ENCODE results near the gene HNRNPM. TPM values are rescaled to one million over a fixed set of nuclear protein-coding genes. Genes with fewer than 3 reads are reported as not detected.

HNRNPM gene
- polyA plus RNA-seq, 4 donors, result 272 to 481 (median 407) TPM

- no peak for DNase-seq (ENCODE audit: low read depth in 4 of 4, low spot score in 3 of 4)
Measured at GRCh38 chr19:8484331-8484894, 39.6 kb downstream of the HNRNPM start.

- DNase-seq (ENCODE audit: low read depth in 4 of 4, low spot score in 3 of 4), result no peak
Measured at GRCh38 chr19:8485561-8486371, 41.0 kb downstream of the HNRNPM start.

GRCh38 chr19:8486661-8487136 is 41.9 kb downstream of the HNRNPM start:
- no peak for DNase-seq (ENCODE audit: low read depth in 4 of 4, low spot score in 3 of 4)

GRCh38 chr19:8487137-8487851 is 42.5 kb downstream of the HNRNPM start:
- DNase-seq (ENCODE audit: low read depth in 4 of 4, low spot score in 3 of 4), result no peak

- DNase-seq (ENCODE audit: low read depth in 4 of 4, low spot score in 3 of 4), result no peak
Measured at GRCh38 chr19:8488365-8488764, 43.6 kb downstream of the HNRNPM start.

GRCh38 chr19:8489561-8490394 is 45.0 kb downstream of the HNRNPM start:
- DNase-seq (ENCODE audit: low read depth in 4 of 4, low spot score in 3 of 4), result no peak

- DNase-seq (ENCODE audit: low read depth in 4 of 4, low spot score in 3 of 4), result no peak
Measured at GRCh38 chr19:8490395-8490760, 45.6 kb downstream of the HNRNPM start.

GRCh38 chr19:8490873-8491272 is 46.1 kb downstream of the HNRNPM start:
- no peak for DNase-seq (ENCODE audit: low read depth in 4 of 4, low spot score in 3 of 4)

- DNase-seq (ENCODE audit: low read depth in 4 of 4, low spot score in 3 of 4), result no peak
Measured at GRCh38 chr19:8491574-8491973, 46.8 kb downstream of the HNRNPM start.

- no peak for DNase-seq (ENCODE audit: low read depth in 4 of 4, low spot score in 3 of 4)
Measured at GRCh38 chr19:8494158-8494557, 49.4 kb downstream of the HNRNPM start.

GRCh38 chr19:8498295-8498694 is 53.5 kb downstream of the HNRNPM start:
- DNase-seq (ENCODE audit: low read depth in 4 of 4, low spot score in 3 of 4), result no peak

GRCh38 chr19:8499048-8499833 is 54.5 kb downstream of the HNRNPM start:
- DNase-seq (ENCODE audit: low read depth in 4 of 4, low spot score in 3 of 4), result no peak

GRCh38 chr19:8500158-8500557 is 55.4 kb downstream of the HNRNPM start:
- DNase-seq (ENCODE audit: low read depth in 4 of 4, low spot score in 3 of 4), result no peak

GRCh38 chr19:8501516-8501915 is 56.7 kb downstream of the HNRNPM start:
- no peak for DNase-seq (ENCODE audit: low read depth in 4 of 4, low spot score in 3 of 4)

GRCh38 chr19:8501981-8502380 is 57.2 kb downstream of the HNRNPM start:
- no peak for DNase-seq (ENCODE audit: low read depth in 4 of 4, low spot score in 3 of 4)

GRCh38 chr19:8503510-8503909 is 58.7 kb downstream of the HNRNPM start:
- DNase-seq (ENCODE audit: low read depth in 4 of 4, low spot score in 3 of 4), result no peak

- DNase-seq (ENCODE audit: low read depth in 4 of 4, low spot score in 3 of 4), result no peak
Measured at GRCh38 chr19:8504171-8504570, 59.4 kb downstream of the HNRNPM start.

GRCh38 chr19:8504919-8505318 is 60.1 kb downstream of the HNRNPM start:
- DNase-seq (ENCODE audit: low read depth in 4 of 4, low spot score in 3 of 4), result no peak

GRCh38 chr19:8505680-8506401 is 61.1 kb downstream of the HNRNPM start:
- DNase-seq (ENCODE audit: low read depth in 4 of 4, low spot score in 3 of 4), result peak; percentile 57 to 68 (median 62)
